Hepatic stellate cell (primary cell): Measurements from ENCODE around the gene TGIF2LX.
"Not testable (repeated sequence)": the region's sequence is repeated elsewhere in the genome, so short reads cannot be mapped to it uniquely, and the experiment has no call there.

Experiments used
- DNase-seq: peaks from one replicate; pipeline ENCODE4 v3.0.0; 2011; ENCODE audit warnings: low spot score

The TGIF2LX gene

GRCh38 chrX:89921665-89922064 lies at the start of gene TGIF2LX:
Gene TGIF2LX, plus strand, starts transcription at chrX:89921908. Its CDS starts 178 bp downstream, at chrX:89922086.
- not testable (repeated sequence) for DNase-seq

- DNase-seq: not testable (repeated sequence)
These were observed 728 bp downstream of the TGIF2LX start for GRCh38 chrX:89922338-89922934.

DNA sequence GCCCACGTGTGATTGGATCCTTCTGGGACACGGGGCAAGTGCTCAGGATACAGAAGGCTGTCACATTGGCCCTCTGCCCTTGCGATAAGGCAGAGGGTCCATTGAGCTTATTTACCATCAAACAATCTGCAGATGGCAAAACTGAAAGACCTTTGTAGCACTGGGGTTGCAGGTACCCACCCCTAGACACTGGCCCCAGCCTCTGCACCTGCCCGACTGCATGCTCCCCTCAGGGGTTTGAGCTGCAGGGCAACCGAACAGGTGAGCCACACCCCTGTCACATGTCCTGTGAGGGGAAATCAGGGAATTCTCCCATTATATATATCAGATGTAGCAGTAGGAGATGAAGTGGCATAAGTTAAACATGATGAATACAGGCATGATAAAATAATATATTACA lies 21.4 kb downstream of the TGIF2LX start:
- DNase-seq: not testable (repeated sequence)

- DNase-seq: not testable (repeated sequence)
These were observed 43.9 kb downstream of the TGIF2LX start for GRCh38 chrX:89965588-89965987.
